Endothelial cell of umbilical vein (primary cell): ENCODE results near the gene SUV39H1.

Experiments used
- CTCF ChIP-seq, 2 donors: IDR thresholded peaks; 1 replicate in 1 of 2; 2 replicates in 1 of 2; pipeline ENCODE4 v1.5.1; 2011; ENCODE audit warnings: low read length in 2 of 2, mild to moderate bottlenecking in 2 of 2, moderate library complexity in 2 of 2, control low read depth in 1 of 2, inconsistent platforms in 1 of 2, low read depth in 1 of 2; ENCODE audit not compliant: insufficient read depth in 1 of 2; ENCODE audit errors: extremely low read depth in 1 of 2
- EZH2 ChIP-seq: IDR thresholded peaks from 2 replicates; pipeline ENCODE4 v1.6.1; 2012; ENCODE audit warnings: borderline replicate concordance, low read depth, mild to moderate bottlenecking, moderate library complexity, low read length, inconsistent platforms; ENCODE audit not compliant: severe bottlenecking
- FOS ChIP-seq: IDR thresholded peaks from 2 replicates; pipeline ENCODE4 v1.6.1; 2011; ENCODE audit warnings: mild to moderate bottlenecking, low read length, moderate library complexity, borderline replicate concordance; ENCODE audit not compliant: insufficient read depth
- GATA2 ChIP-seq: IDR thresholded peaks from 2 replicates; pipeline ENCODE4 v1.7.0; 2011; ENCODE audit warnings: low read depth, mild to moderate bottlenecking, moderate library complexity, mixed read lengths, low read length; ENCODE audit not compliant: insufficient read length, insufficient read depth
- POLR2A ChIP-seq: IDR thresholded peaks from 2 replicates; pipeline ENCODE4 v1.6.1; 2012; ENCODE audit warnings: low read depth, mild to moderate bottlenecking, control low read depth, low read length
- POLR2AphosphoS5 ChIP-seq: IDR thresholded peaks from 2 replicates; pipeline ENCODE4 v1.6.1; 2012; ENCODE audit warnings: low read depth, mild to moderate bottlenecking, control low read depth, low read length, moderate library complexity; ENCODE audit not compliant: insufficient read depth

GRCh38 chrX:48698306-48698705 lies 1.8 kb downstream of the SUV39H1 start:
- TF ChIP-seq POLR2A (no peak), CTCF (IDR thresholded peaks at IDR 0.05; ENCODE audit: extremely low read depth in 1 of 2, insufficient read depth in 1 of 2, low read depth in 1 of 2, low read length in 2 of 2) (no peak), POLR2AphosphoS5 (no peak), EZH2 (no peak), FOS (no peak), GATA2 (no peak)
